Renal cortex interstitium (tissue), 15 donors: ENCODE measurements around the gene CNR2. TPM values are rescaled to one million over a fixed set of nuclear protein-coding genes. Genes with fewer than 3 reads are reported as not detected.
A peak's percentile ranks its signal among the peaks of the same experiment; 100 is the strongest.
"Not testable (repeated sequence)": the region's sequence is repeated elsewhere in the genome, so short reads cannot be mapped to it uniquely, and the experiment has no call there.

ENCODE experiments used
- DNase-seq, 11 donors: peaks; one replicate each; pipeline ENCODE4 v3.0.0-alpha.2; 2013; ENCODE audit warnings: low read depth in 9 of 11, low spot score in 4 of 11; ENCODE audit errors: extremely low read depth in 1 of 11
- long read RNA-seq, 16 experiments: transcript quantifications; one replicate each; lab custom pipeline, GENCODE V29; 2026
- polyA plus RNA-seq, 3 donors: library from polyadenylated mRNA; unstranded; fragments of 120-200 nt; gene quantifications; one replicate each; pipeline ENCODE4 v1.2.1, GENCODE V29; 2013; ENCODE audit not compliant: insufficient read length in 3 of 3

CNR2 gene
- polyA plus RNA-seq, result under 1 TPM; 0.08 to 0.10 (median 0.09) TPM
- long read RNA-seq, donor 1, result 0 reads
- long read RNA-seq, donor 2, result 0 reads
- long read RNA-seq, donor 3, partial matches to known transcripts, result 577 of 598 reads
- long read RNA-seq, donor 3, other reads (novel, unspliced or antisense), result 21 of 598 reads
- long read RNA-seq, donor 4, result 0 reads
- long read RNA-seq, donor 5, result 0 reads
- long read RNA-seq, donor 6, result 0 reads
- long read RNA-seq, donor 7, result 0 reads
- long read RNA-seq, donor 8, result 0 reads
- long read RNA-seq, donor 9, result 0 reads
- long read RNA-seq, donor 10, result 0 reads
- long read RNA-seq, donor 11, result 0 reads
- long read RNA-seq, donor 12, result 0 reads
- long read RNA-seq, donor 13, result 0 reads
- long read RNA-seq, donor 14, result 0 reads
- long read RNA-seq, donor 15, result 0 reads
- long read RNA-seq, donor 16, result 0 reads

DNA sequence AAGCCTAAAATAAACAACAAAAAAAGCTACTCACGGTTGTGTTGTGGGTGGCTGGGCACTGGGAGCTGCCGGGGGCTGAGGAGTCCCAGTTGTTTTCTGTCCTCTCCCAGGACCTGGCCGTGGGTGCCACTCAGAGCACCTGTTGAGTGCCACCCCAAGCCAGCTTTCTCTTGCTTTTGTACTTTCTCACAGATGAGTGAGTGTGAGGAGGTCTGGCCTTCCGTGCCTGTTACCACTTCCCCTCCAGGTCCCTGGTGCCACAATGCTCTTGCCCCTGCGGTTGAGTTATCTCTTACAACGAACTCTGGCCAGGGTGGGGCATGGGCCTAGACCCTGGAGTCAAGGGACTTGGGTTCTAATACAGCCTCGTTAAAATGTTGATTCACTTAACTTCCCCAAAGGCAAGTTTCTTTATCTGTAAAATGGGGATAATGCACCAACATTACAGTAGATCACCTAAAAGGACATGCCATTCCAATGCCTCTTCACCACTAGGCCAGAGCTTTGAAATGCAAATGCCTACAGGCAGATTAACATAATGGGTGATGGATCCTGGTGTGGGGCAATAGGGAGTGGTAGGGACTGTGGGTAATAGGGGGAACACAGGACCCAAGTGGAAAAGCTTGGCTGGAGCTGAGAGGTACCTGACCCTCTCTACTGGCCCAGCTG is at the start of gene CNR2:
TSS of gene CNR2 (minus strand) at position 151 of the 669 bp plus-strand sequence. CDS start 37,745 bp downstream, outside the sequence.
- DNase-seq, result no peak

DNA sequence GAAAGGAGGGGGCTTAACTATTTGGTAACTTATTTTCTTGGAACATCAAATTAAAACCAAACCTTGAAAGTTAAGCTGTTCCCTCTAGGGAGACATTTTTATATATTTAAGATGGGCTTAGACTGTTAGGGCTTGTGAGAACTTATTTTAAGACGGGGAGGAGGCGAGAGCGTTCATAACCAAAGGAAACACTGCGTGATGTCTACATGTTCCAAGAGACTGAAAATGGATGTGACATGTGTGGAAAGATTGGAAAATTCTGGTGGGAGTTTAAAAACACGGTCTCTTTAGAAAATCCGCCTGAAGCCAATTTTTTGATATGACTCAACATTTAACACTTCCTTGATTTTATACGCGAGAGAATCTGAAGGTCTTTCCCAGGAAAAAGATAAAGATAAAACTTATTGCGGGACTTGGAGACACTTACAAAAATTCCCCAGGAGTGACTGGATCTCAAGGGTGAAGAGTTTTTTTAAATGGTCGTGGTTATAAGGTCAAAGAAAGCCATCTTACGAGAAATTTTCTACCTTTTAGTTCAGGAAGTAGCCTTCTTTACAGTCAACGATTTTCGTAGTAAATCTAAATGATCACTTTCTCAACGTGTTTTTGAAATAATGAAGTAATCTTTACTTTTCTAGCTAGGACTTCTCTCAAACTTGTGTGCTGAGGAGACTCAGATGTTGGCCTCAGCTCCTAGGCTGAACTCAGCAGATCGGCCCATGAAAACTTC is 47.3 kb upstream of the CNR2 start:
- DNase-seq, result no peak

DNA sequence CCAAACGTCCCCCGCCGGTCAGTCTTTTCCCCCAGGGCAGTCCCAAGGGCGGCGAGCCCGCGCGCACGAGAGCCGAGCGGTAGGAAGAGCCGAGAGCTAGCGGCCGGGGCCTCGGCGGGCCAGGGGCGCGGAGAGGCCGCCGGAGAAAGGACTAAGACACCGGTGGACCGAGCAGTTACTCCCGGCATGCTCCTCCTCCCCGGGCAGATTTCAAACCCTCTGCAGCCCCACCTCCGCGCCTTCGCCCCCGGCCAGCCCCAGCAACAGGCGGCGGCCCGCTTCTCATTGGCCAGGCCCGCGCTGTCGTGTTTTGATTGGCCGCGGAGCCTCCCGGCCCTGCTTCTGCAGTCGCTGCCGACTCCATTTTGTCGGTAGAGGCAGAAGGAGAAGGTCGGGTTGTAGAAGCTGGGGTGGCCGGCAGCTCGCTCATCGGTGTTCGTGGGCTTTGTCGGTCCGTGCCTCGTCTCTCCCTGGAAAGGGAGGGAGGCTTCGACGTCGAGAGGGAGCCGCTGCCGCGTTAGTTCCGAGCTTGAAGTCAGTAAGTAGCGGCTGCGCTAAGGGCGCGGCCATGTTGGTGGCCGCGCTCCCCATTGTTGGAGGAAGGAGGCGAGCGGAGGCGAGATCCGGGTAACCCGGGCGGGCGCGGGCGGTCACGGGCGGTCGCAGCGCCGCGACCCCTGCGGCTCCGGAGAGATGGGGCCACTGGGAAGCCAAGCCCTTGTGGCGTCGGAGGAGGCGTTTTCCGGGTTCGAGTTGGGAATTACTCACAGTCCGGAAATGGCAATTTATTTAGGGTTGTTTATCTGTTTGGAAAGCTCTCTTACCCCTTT is 46.5 kb upstream of the CNR2 start, which contains the start of gene PNRC2:
TSS of gene PNRC2 (plus strand) at position 368 of the 830 bp plus-strand sequence. CDS start 1,630 bp downstream, outside the sequence.
- peak; percentile 89 to 97 (median 95) for DNase-seq

DNA sequence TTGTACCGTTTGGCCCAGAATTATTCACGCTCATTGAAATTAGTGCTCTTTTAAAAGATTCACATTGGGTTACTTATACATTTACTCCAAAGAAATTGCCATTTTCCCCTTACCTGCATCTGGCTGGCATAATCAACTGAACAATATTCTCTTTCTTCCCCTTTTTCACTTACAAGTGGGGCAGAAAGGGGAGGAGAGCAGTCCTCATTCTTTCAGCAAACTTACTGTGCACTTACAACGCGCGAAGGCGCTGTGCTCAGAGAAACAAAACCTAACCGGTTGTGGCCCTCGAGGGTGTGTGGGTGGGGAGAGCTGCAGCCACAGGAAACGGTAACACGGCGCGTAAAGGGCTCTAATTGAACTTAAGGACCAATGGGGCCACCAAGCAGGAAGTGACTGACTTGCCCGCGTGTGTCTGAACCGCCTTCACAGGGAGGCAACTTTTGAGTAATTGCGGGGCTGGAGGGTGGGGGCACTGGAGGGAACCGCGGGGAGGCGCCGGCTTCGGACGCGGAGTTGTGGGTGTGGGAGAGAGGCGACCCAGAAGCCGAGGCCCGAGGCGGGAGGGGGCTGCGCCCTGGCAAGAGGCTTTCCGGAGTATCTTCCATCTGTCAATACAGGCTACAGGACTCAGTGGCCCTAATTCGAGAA is 45.8 kb upstream of the CNR2 start:
- DNase-seq, result peak in 9 of 11 donors; percentile 70 to 90 (median 85)

DNA sequence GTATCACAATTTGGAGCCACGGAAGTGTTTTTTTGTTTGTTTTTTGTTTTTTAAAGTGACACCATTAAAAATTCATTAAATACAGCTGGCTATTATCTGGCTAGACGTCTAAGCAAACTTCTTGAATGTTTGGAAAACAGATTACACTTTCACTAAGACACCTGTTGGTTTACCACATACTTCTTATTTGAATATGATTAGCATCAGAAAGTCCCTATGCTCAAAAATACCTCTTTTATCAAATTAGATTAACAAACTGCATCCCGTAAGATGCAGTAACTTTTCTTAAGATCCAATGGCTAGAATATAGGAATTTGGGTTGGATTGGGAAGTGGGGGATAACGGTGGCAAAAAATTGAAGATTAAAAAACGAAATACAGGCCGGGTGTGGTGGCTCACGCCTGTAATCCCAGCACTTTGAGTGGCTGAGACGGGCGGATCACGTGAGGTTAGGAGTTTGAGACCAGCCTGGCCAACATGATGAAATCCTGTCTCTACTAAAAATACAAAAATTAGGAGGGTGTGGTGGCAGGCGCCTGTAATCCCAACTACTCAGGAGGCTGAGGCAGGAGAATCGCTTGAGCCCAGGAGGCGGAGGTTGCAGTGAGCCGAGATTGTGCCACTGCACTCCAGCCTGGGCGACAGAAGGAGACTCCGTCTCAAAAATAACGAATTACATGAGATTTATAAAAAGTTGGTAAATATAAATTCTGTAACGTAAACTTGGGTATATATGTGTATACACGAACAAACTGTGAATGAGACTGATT is 45.1 kb upstream of the CNR2 start:
- DNase-seq, result not testable (repeated sequence)

DNA sequence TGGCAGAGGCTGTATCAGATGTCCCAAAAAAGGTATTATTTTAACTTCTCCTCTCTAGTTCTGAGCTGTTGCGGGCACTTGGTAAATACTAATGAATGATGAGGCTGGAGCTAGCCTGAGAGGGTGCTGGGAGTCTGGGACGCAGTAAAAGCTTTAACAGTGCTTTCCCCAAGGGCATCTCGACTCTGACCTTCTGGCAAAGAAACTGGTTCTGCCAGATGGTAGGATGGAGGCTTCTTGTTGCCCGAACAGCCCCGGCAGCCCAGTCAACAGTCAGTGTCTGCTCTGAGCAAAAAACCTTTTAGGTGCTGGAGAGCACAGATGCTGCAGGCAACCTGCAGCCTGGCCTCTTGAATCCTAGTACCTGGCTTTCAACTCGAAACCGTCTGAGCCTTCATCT is 43.9 kb upstream of the CNR2 start:
- DNase-seq, result no peak

DNA sequence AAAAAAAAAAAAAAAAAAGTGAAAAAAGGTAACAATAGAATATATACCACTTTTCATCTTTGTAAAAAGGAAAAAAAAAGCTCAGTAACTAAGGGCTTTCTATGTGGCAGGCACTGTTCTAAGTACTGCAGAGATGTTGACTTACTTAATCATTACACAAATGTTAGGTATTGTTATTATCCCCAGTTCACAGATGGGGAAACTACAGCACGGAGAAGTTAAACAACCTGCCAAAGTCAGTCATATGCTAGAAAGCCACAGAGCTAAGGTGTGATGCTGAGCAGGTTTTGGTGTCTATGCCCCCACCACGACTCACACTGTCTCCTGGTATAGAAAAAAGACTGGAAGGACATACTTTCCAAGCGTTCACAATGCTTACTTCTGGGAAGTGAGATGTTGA is 39.9 kb upstream of the CNR2 start:
- no peak for DNase-seq

DNA sequence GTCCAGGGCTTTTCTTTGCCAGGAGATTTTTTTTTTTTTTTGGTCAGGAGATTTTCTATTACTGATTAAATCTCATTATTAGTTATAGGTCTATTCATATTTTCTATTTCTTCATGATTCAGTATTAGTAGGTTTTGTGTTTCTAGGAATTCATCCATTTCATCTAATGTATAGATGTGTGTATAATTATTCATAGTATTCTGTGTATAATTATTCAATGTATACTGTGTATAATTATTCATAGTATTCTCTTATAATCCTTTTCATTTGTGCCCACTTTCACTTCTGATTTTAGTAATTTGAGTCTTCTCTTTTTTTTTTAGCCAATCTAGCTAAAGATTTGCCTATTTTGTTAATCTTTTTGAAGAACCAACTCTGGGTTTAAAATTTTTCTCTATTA is 34.2 kb upstream of the CNR2 start:
- DNase-seq, result no peak

DNA sequence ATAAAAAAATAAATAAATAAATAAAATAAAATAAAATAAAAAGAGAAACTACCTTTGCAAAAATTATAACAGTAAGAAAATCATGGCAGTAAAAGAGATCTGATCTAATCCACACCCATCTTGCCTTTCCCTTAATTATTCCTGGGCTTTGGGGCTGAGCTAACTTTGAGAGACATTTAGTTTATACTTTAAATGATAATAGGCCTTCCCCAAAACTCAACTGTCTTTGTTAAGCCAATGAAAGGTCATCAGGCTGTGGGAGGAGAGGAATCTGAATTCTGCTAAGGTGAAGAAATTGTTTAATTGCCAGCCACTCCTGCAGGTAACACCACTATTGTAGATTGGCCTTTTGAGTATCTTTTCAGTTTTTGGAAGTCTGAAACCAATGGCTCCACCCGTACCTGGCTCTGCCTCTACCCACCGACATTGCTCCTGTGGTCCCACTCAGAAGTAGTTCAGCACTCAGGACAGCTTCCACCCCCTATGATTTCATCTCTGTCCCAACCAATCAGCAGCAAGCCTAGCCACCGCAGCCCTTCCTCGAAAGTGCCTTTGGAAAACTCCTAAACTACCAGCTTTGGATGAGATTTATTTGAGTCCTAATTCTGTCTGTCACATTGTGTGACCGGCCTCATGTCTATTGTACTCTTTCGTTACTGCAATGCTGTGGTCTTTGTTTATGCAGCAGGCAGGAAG is 23.5 kb upstream of the CNR2 start:
- DNase-seq, result no peak

DNA sequence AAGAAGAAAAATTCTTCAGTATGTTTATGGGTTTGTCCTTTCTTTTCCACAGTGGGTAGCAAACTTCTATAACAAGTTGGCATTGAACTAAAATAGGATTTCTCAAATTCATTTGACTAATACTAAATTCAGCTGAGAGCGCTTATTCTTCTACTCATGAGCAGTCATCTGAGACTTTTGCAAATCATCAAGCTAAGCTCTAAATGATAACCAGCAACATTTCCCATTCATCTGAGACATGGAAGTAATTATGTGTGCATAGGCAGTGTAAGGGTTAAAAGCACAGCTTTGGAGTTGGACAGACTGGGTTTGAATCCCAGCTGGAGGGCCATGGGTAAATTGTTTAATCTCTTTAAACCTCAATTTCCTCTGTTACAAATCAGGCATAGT is 18.3 kb upstream of the CNR2 start:
- DNase-seq, result no peak

DNA sequence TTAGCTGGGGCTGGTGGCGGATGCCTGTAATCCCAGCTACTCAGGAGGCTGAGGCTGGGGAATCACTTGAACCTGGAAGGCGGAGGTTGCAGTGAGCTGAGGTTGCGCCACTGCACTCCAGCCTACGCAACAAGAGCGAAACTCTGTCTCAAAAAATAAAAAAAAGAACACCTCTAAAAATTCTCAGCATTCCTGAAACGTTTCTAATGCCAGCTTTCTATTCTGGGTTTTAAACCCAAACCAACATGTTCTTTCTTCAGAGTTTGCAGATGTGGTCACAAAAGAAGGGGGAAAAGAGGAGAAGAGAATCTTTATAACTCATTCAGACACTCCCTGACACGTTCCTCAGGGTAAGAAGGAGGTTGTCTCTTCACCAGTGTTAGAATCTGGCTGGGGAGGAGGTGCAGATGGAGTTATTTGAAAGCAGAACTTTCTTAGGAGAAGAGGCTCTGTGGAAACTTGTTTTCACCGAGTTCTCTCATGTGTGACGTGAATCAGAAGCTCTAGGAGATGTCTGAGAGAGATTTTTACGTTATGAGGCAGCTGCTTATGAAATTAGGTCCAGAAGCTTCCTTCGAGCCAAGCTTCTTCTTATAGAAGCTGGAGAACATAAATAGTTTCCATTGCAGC is 17.8 kb upstream of the CNR2 start:
- DNase-seq, result no peak

DNA sequence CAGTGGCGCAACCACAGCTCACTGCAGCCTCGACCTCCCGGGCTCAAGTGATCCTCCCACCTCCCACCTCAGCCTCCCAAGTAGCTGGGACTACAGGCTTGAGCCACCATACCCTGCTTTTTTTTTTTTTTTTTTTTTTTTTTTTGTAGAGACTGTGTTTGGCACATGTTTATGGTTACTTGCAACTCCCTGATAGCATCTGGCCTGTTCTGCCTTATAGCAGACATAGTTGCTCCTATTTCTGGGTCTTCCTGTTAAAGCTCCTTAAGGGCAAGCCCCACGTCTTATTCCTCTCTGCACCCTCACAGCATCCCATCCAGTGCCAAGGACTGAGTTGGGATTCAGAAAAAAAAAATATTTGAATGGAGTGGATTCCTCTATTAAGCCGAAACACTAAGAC is 17.1 kb upstream of the CNR2 start:
- no peak for DNase-seq

DNA sequence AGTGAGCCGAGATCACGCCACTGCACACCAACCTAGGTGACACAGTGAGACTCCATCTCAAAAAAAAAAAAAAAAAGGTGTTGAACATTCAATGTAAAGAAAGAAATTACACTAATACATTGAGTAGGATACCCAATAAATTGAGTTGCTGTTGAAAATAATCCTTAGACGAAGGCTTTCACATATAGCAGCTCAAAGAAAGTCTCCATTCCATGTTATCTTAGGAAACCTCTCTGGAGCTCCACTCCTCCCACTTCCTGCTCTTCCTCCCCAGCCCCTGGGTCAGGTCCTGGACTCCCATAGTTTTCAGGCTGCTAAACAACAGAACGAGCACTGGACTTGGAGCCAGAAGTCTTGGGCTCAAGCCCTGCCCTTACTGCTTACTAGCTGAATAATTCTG is 15.6 kb upstream of the CNR2 start:
- no peak for DNase-seq

DNA sequence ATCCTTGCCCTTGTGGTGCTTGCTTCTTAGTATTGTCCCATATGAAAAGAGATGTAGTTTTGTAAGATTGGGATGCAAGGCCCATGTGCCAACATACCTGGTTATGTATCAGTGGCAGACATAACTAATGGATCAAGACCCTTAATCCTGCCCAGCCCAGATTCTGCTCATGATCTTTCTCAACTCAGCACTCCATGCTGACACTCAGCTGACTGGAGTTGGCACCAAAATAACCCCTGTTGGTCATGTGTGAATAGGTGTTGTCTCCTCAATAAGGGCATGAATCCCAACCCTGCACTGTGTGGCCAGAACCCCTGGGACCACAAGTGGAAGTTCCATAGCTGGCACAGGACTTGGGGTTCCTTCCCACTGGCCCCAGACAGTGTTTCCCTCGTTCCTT is 13.9 kb upstream of the CNR2 start:
- no peak for DNase-seq

DNA sequence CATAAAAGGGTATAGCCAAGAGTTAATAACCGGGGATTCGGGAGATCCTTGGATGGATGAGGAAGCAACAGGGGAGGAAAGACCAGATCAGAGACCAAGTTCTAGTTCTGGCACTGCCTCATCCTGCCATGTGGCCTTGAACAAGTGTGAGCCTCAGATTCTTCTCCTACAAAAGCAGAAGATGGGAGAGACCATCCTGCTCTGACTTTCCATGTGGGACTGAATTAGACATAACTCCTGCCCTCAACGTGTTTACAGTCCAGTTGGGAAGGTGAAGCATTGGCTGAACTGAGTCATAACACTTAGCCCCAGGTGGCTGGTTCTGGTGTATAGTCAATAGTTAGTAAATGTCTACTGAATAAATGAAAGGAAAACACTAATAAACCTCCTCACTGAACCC is 12.1 kb upstream of the CNR2 start:
- DNase-seq, result no peak

DNA sequence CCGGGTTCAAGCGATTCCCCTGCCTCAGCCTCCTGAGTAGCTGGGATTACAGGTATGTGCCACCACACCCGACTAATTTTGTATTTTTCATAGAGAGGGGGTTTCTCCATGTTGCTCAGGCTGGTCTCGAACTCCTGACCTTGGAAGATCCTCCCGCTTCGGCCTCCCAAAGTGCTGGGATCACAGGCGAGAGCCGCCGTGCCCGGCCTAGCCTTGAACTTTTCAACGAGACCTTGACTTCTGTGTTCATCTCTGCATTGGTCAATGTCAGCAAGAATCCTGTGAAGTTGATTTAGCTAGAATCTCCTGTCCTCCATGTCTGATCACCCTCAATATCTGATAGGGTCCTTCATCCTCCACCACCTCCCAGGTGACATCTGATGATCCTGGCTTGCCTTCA is 11.4 kb upstream of the CNR2 start:
- no peak for DNase-seq
